MCF 10A (cell line): Measurements from ENCODE around the gene RNF175. TPM values are rescaled to one million over a fixed set of nuclear protein-coding genes. Genes with fewer than 3 reads are reported as not detected.

Experiments
- BruUV-seq: library from RNA; stranded (reverse); fragments of 400-500 nt; replicated peaks from 2 replicates; lab custom pipeline; 2021; lab: Mats Ljungman, UMichigan
- CTCF ChIA-PET: fragments of 300-600 bp; sonication (Branson Sonifier 250); formaldehyde crosslinking; extraction: SDS; loops from one replicate; lab custom pipeline; 2021; ENCODE audit warnings: antibody characterized with exemption, inconsistent platforms; lab: Yijun Ruan, JAX
- POLR2A ChIA-PET: fragments of 300-600, 350-650 bp; sonication (Branson Sonifier 250); formaldehyde crosslinking; extraction: SDS; loops from one replicate; lab custom pipeline; 2020; ENCODE audit warnings: antibody characterized with exemption, inconsistent platforms; lab: Yijun Ruan, JAX
- DNase-seq: peaks from one replicate; pipeline ENCODE4 v3.0.0-alpha.2; 2018; ENCODE audit not compliant: unreplicated experiment
- H3K27ac Mint-ChIP-seq: one replicate; pipeline ENCODE4 v1.8.0; 2022; ENCODE audit warnings: mild to moderate bottlenecking, low read depth, mixed read lengths; ENCODE audit not compliant: unreplicated experiment
- H3K27me3 Mint-ChIP-seq: one replicate; pipeline ENCODE4 v1.8.0; 2022; ENCODE audit warnings: mixed read lengths; ENCODE audit not compliant: insufficient read depth, unreplicated experiment
- H3K36me3 Mint-ChIP-seq: one replicate; pipeline ENCODE4 v1.8.0; 2022; ENCODE audit warnings: mild to moderate bottlenecking, moderate library complexity, mixed read lengths; ENCODE audit not compliant: insufficient read depth, unreplicated experiment
- H3K4me1 Mint-ChIP-seq: one replicate; pipeline ENCODE4 v1.8.0; 2022; ENCODE audit warnings: mixed read lengths; ENCODE audit not compliant: insufficient read depth, unreplicated experiment
- H3K4me3 Mint-ChIP-seq: one replicate; pipeline ENCODE4 v1.8.0; 2022; ENCODE audit warnings: mild to moderate bottlenecking, moderate library complexity, mixed read lengths; ENCODE audit not compliant: unreplicated experiment
- H3K9me3 Mint-ChIP-seq: one replicate; pipeline ENCODE4 v1.8.0; 2022; ENCODE audit warnings: mixed read lengths; ENCODE audit not compliant: unreplicated experiment
- CTCF ChIP-seq: fragments of 200-600 bp; IDR thresholded peaks from one replicate; pipeline ENCODE4 v1.8.0; 2022; ENCODE audit warnings: antibody characterized with exemption, mild to moderate bottlenecking; ENCODE audit not compliant: unreplicated experiment
- intact Hi-C: fragments of 100-400 bp; cut with micrococcal nuclease; formaldehyde crosslinking; loops from 2 replicates; pipeline ENCODE4 v1.14.1; 2022
- total RNA-seq: library from RNA; stranded (reverse); gene quantifications from 2 replicates; pipeline ENCODE4 v1.2.3, GENCODE V29; 2022

Gene RNF175
- total RNA-seq, 1 experiment from 2014 or later, result 0.42 TPM

GRCh38 chr4:153794006-153794405 lies 34.2 kb upstream of the RNF175 start:
- no peak overlapping the region for H3K4me3 Mint-ChIP-seq
- BruUV-seq, result no TSS peak
- no peaks in the 10 kb centered on the region for H3K9me3 Mint-ChIP-seq
- ChIA-PET POLR2A (no interaction called here), CTCF (interaction anchor here (0.7 kb wide), 1 partner anchor 1235 kb away, joined by 4 read pairs; no protein-coding TSS in a partner anchor)
- no peaks in the 10 kb centered on the region for H3K36me3 Mint-ChIP-seq
- no peak for TF ChIP-seq CTCF
- no peaks in the 10 kb centered on the region for H3K27me3 Mint-ChIP-seq
- intact Hi-C loops, result no loop called here
- no peaks in the 10 kb centered on the region for H3K4me1 Mint-ChIP-seq
- DNase-seq, result no peak
- H3K27ac Mint-ChIP-seq, result no peak overlapping the region

- Mint-ChIP-seq H3K27me3 (no peaks in the 10 kb centered on the region), H3K27ac (no peak overlapping the region), H3K4me3 (no peak overlapping the region), H3K4me1 (no peaks in the 10 kb centered on the region), H3K9me3 (no peaks in the 10 kb centered on the region), H3K36me3 (no peaks in the 10 kb centered on the region)
- POLR2A ChIA-PET, result no interaction called here
- intact Hi-C loops, result loop anchor here (1.0 kb wide), 1 partner anchor 522 kb away; no protein-coding TSS in a partner anchor
- CTCF ChIA-PET, result interaction anchor here (0.6 kb wide), 1 partner anchor 234 kb away, joined by 3 read pairs; no protein-coding TSS in a partner anchor
- TF ChIP-seq CTCF, result no peak
- BruUV-seq, result no TSS peak
- DNase-seq, result no peak
Measured at GRCh38 chr4:153792618-153793247, 32.9 kb upstream of the RNF175 start.

- peak; percentile 57 for DNase-seq
- Mint-ChIP-seq H3K4me1 (no peaks in the 10 kb centered on the region), H3K27me3 (no peaks in the 10 kb centered on the region), H3K9me3 (no peaks in the 10 kb centered on the region), H3K27ac (no peak overlapping the region), H3K36me3 (no peaks in the 10 kb centered on the region), H3K4me3 (no peak overlapping the region)
- intact Hi-C loops, result loop anchor here (1.0 kb wide), 1 partner anchor 522 kb away; no protein-coding TSS in a partner anchor
- POLR2A ChIA-PET, result no interaction called here
- peak; percentile 25 for TF ChIP-seq CTCF
- CTCF ChIA-PET, result interaction anchor here (0.6 kb wide), 1 partner anchor 9 kb away, joined by 4 read pairs; no protein-coding TSS in a partner anchor
- BruUV-seq, result no TSS peak
Measured at GRCh38 chr4:153791746-153792617, 32.2 kb upstream of the RNF175 start.

- POLR2A ChIA-PET, result interaction anchor here (0.6 kb wide), 1 partner anchor 265 kb away, joined by 3 read pairs; no protein-coding TSS in a partner anchor
- intact Hi-C loops, result no loop called here
- no peak for TF ChIP-seq CTCF
- Mint-ChIP-seq H3K4me3 (no peak overlapping the region), H3K27me3 (no peaks in the 10 kb centered on the region), H3K9me3 (no peaks in the 10 kb centered on the region), H3K36me3 (no peaks in the 10 kb centered on the region), H3K27ac (no peak overlapping the region), H3K4me1 (no peaks in the 10 kb centered on the region)
- no peak for DNase-seq
- CTCF ChIA-PET, result interaction anchor here (0.6 to 1.5 kb wide), 5 partner anchors 292 to 717 kb away, joined by 3 read pairs; no protein-coding TSS in a partner anchor
- BruUV-seq, result no TSS peak
Measured at GRCh38 chr4:153790962-153791551, 31.2 kb upstream of the RNF175 start.
